PC-3 (cell line): Measurements from ENCODE around the gene SRP14.

ENCODE experiments used
- EZH2phosphoT487 ChIP-seq: fragments of 300-600 bp; sonication (generic); IDR thresholded peaks from 2 replicates; pipeline ENCODE4 v1.6.1; 2018; ENCODE audit warnings: mild to moderate bottlenecking, antibody characterized with exemption, low read length, borderline replicate concordance
- TF ChIP-seq, protein P1 (sequence below): fragments of 300-600 bp; sonication (generic); conservative IDR thresholded peaks from 2 replicates; pipeline ENCODE4 v1.5.1; 2017; ENCODE audit warnings: antibody characterized with exemption, low read depth, mild to moderate bottlenecking, low read length

DNA sequence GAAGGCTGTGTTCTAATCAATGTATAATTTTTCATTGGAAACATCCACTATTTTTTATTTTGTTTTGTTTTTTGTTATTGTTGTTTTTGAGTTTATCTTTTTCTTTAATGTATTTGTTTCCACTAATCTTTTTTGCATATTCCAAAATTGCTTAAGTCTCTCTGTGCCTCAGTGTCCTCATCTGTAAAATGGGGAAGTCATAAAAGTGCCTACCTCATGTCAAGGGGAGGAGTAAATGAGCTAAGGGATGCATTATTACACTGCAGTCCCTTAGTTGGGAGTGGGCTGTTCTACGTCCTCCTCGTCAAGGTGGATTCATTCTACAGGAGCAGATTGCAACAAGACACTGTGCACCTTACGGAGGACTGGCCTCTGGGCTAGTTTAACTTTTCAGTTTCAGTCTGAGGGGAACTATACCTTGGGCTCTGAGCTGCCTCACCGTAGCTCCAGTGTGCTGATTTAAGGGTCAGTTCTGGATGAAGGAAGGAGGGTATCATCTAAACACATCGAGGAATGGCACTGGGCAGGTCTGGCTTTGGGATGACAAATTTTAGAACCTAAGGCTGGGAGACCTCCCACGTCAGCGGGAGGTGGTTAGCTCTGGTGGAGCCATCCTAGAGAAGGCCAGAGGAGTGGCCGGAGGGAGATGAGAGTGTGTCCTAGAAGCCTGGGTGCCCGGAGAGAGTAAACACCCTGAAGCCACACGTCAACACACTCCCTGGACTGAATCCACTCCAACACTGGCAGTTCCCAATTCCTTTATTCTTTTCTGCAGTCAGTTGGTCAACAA lies 5.1 kb upstream of the SRP14 start:
- TF ChIP-seq, protein P1, sequence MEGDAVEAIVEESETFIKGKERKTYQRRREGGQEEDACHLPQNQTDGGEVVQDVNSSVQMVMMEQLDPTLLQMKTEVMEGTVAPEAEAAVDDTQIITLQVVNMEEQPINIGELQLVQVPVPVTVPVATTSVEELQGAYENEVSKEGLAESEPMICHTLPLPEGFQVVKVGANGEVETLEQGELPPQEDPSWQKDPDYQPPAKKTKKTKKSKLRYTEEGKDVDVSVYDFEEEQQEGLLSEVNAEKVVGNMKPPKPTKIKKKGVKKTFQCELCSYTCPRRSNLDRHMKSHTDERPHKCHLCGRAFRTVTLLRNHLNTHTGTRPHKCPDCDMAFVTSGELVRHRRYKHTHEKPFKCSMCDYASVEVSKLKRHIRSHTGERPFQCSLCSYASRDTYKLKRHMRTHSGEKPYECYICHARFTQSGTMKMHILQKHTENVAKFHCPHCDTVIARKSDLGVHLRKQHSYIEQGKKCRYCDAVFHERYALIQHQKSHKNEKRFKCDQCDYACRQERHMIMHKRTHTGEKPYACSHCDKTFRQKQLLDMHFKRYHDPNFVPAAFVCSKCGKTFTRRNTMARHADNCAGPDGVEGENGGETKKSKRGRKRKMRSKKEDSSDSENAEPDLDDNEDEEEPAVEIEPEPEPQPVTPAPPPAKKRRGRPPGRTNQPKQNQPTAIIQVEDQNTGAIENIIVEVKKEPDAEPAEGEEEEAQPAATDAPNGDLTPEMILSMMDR = no peak
- no peak for TF ChIP-seq EZH2phosphoT487
